ENCODE results near the gene MGRN1. TPM values are rescaled to one million over a fixed set of nuclear protein-coding genes. Genes with fewer than 3 reads are reported as not detected.

MGRN1 gene
- polyA plus RNA-seq, 12 donors, result 25.3 to 60.5 (median 33.1) TPM; not detected in 1

- peak; percentile 27 for DNase-seq
Observed at GRCh38 chr16:4650443-4651074, 25.9 kb downstream of the MGRN1 start.

- no peak for DNase-seq
Observed at GRCh38 chr16:4651827-4652226, 27.2 kb downstream of the MGRN1 start.

- no peak for DNase-seq
Observed at GRCh38 chr16:4652561-4652960, 27.9 kb downstream of the MGRN1 start.

GRCh38 chr16:4654011-4654963 is 29.7 kb downstream of the MGRN1 start:
- DNase-seq, result no peak

GRCh38 chr16:4654964-4655590 is 30.5 kb downstream of the MGRN1 start:
- DNase-seq, result no peak

- no peak for DNase-seq
Observed at GRCh38 chr16:4655801-4656200, 31.2 kb downstream of the MGRN1 start.

GRCh38 chr16:4656221-4656620 is 31.6 kb downstream of the MGRN1 start:
- DNase-seq, result no peak

- no peak for DNase-seq
Observed at GRCh38 chr16:4656695-4657686, 32.4 kb downstream of the MGRN1 start.

GRCh38 chr16:4659363-4660353 is 35.0 kb downstream of the MGRN1 start:
- DNase-seq, result no peak

- no peak for DNase-seq
Observed at GRCh38 chr16:4660454-4661007, 35.9 kb downstream of the MGRN1 start.

- DNase-seq, result no peak
Observed at GRCh38 chr16:4661661-4662060, 37.0 kb downstream of the MGRN1 start.

GRCh38 chr16:4663465-4663776 is 38.8 kb downstream of the MGRN1 start:
- DNase-seq, result no peak

GRCh38 chr16:4663777-4664465 is 39.3 kb downstream of the MGRN1 start:
- peak; percentile 43 for DNase-seq

GRCh38 chr16:4664538-4665418 is 40.2 kb downstream of the MGRN1 start:
- no peak for DNase-seq

GRCh38 chr16:4666537-4667202 is 42.0 kb downstream of the MGRN1 start:
- DNase-seq, result no peak

- no peak for DNase-seq
Observed at GRCh38 chr16:4667203-4667963, 42.8 kb downstream of the MGRN1 start.

Data from muscle of arm (tissue), 12 donors.